Ishikawa (cell line): ENCODE data around the gene GALNT9.

Experiments used
- CEBPB ChIP-seq: IDR thresholded peaks from 2 replicates; pipeline ENCODE4 v1.6.1; 2012
- CREB1 ChIP-seq: IDR thresholded peaks from 2 replicates; pipeline ENCODE4 v1.6.1; 2012; ENCODE audit warnings: low read depth
- EGR1 ChIP-seq: IDR thresholded peaks from 2 replicates; pipeline ENCODE4 v1.6.1; 2012
- EP300 ChIP-seq: IDR thresholded peaks from 2 replicates; pipeline ENCODE4 v1.6.1; 2012; ENCODE audit warnings: borderline replicate concordance
- FOXM1 ChIP-seq: IDR thresholded peaks from 2 replicates; pipeline ENCODE4 v1.6.1; 2012; ENCODE audit warnings: low read depth, borderline replicate concordance
- NFIC ChIP-seq: IDR thresholded peaks from 2 replicates; pipeline ENCODE4 v1.6.1; 2012
- RAD21 ChIP-seq: IDR thresholded peaks from 2 replicates; pipeline ENCODE4 v1.6.1; 2012; ENCODE audit warnings: low read depth
- TAF1 ChIP-seq: IDR thresholded peaks from 2 replicates; pipeline ENCODE4 v1.6.1; 2012; ENCODE audit warnings: low read depth, mild to moderate bottlenecking
- TCF12 ChIP-seq: IDR thresholded peaks from 2 replicates; pipeline ENCODE4 v1.6.1; 2012; ENCODE audit warnings: low read depth
- TEAD4 ChIP-seq: IDR thresholded peaks from 2 replicates; pipeline ENCODE4 v1.6.1; 2012
- YY1 ChIP-seq: IDR thresholded peaks from 2 replicates; pipeline ENCODE4 v1.6.1; 2012; ENCODE audit warnings: low read depth
- ZBTB7A ChIP-seq: IDR thresholded peaks from 2 replicates; pipeline ENCODE4 v1.6.1; 2012; ENCODE audit warnings: low read depth
- TF ChIP-seq, protein P1 (sequence below): IDR thresholded peaks from 2 replicates; pipeline ENCODE4 v1.6.1; 2012
- TF ChIP-seq, protein P2 (sequence below): IDR thresholded peaks from 2 replicates; pipeline ENCODE4 v1.6.1; 2012
- TF ChIP-seq, protein P3 (sequence below): IDR thresholded peaks from 2 replicates; pipeline ENCODE4 v1.6.1; 2012; ENCODE audit warnings: low read depth, mild to moderate bottlenecking

Gene GALNT9

DNA sequence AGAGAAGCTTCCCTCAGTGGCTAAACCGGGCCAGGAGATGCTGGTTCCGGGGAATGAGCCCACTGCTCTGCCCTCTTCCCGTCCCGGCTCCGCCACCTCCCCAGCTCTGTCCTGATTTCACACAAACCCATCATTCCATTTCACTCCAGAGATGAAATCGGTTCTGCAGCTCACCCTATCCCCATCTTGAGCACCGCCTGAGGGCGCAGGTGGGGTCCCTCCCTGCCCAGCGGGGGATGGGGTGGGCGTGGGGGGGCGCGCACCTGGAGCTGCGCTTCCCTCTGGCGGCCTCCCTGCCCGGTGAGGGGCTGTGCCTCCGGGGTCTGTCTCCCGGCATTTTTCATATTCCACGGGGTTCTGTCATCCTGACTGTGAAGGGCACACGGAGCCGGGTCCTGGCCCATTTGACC, 140.5 kb downstream of the GALNT9 start:
- TF ChIP-seq CREB1 (no peak), TAF1 (no peak), YY1 (no peak), TEAD4 (no peak), ZBTB7A (no peak), EP300 (no peak), RAD21 (no peak)
- TF ChIP-seq, protein P1, sequence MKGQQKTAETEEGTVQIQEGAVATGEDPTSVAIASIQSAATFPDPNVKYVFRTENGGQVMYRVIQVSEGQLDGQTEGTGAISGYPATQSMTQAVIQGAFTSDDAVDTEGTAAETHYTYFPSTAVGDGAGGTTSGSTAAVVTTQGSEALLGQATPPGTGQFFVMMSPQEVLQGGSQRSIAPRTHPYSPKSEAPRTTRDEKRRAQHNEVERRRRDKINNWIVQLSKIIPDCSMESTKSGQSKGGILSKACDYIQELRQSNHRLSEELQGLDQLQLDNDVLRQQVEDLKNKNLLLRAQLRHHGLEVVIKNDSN, result no peak

DNA sequence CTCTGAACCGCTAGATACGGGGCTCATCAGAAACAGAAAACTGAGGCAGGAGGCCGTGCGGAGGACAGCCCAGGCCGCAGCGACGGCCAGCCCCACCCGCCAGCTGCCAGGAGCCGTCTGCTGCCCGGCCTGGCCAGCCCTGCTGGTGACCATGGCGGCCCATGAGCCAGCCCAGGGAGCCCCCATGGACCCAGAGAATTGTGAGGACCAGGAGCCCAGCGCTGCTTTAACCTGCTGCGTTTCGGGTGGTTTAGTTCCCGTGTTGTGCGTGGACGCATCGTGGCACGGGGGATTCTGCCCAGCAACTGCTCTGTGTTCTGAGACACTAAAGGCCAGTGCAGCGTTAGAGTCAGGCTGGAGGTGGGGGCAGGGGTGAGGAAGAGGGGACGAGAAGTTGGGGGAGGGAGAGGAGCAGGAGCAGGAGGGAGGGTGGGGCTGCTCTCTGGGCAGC, 140.9 kb downstream of the GALNT9 start:
- TF ChIP-seq FOXM1 (no peak), EP300 (no peak), NFIC (no peak), TCF12 (no peak), TEAD4 (no peak), EGR1 (no peak), RAD21 (no peak), CEBPB (no peak), ZBTB7A (no peak), TAF1 (no peak), CREB1 (no peak), YY1 (no peak)
- TF ChIP-seq, protein P1, result no peak
- TF ChIP-seq, protein P2, sequence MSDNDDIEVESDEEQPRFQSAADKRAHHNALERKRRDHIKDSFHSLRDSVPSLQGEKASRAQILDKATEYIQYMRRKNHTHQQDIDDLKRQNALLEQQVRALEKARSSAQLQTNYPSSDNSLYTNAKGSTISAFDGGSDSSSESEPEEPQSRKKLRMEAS, result no peak
- TF ChIP-seq, protein P3, sequence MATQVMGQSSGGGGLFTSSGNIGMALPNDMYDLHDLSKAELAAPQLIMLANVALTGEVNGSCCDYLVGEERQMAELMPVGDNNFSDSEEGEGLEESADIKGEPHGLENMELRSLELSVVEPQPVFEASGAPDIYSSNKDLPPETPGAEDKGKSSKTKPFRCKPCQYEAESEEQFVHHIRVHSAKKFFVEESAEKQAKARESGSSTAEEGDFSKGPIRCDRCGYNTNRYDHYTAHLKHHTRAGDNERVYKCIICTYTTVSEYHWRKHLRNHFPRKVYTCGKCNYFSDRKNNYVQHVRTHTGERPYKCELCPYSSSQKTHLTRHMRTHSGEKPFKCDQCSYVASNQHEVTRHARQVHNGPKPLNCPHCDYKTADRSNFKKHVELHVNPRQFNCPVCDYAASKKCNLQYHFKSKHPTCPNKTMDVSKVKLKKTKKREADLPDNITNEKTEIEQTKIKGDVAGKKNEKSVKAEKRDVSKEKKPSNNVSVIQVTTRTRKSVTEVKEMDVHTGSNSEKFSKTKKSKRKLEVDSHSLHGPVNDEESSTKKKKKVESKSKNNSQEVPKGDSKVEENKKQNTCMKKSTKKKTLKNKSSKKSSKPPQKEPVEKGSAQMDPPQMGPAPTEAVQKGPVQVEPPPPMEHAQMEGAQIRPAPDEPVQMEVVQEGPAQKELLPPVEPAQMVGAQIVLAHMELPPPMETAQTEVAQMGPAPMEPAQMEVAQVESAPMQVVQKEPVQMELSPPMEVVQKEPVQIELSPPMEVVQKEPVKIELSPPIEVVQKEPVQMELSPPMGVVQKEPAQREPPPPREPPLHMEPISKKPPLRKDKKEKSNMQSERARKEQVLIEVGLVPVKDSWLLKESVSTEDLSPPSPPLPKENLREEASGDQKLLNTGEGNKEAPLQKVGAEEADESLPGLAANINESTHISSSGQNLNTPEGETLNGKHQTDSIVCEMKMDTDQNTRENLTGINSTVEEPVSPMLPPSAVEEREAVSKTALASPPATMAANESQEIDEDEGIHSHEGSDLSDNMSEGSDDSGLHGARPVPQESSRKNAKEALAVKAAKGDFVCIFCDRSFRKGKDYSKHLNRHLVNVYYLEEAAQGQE, result no peak

DNA sequence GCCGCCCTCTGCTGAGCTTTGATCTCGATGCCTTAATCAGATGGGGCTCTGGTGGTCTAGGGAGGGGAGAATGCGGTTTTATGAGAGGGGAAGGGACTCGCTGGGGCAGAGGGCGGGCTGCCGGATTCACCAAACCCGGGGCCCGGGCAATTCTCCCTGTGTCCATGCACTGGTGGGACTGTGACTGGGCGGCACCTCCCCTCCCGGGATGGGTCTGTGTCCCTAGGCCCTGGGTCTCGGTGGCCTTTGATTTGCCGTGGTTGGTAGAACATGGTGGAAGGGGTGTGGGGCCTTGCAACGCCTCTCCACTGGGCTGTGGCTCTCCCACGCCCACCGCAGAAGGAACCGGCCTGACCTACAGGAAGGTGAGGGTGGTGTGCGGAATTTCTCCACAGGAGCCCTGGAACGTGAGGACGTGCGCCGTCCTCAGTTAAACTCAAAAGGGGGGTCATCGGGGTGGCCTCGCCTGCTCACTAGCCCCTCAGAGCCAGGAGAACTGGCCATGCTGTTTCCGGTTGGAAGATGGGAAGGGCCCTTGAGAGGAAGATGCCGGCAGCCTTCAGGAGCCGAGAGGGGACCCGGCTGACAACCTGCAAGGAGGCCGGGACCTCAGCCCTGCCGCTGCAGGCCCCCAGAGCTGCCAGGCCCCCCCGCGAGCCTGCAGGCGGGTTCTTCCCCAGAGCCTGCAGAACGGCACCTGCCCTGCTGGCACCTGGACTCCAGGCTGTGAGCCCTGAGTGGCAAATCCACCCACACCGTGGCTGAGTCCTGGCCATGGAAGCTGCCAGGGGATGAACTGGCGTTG, 141.5 kb downstream of the GALNT9 start:
- TF ChIP-seq CEBPB (no peak), TAF1 (no peak), CREB1 (no peak), YY1 (no peak), RAD21 (no peak), NFIC (no peak), EP300 (no peak), ZBTB7A (no peak), EGR1 (no peak), FOXM1 (no peak), TEAD4 (no peak), TCF12 (no peak)
- TF ChIP-seq, protein P1, result no peak
- TF ChIP-seq, protein P3, result no peak
- TF ChIP-seq, protein P2, result no peak

DNA sequence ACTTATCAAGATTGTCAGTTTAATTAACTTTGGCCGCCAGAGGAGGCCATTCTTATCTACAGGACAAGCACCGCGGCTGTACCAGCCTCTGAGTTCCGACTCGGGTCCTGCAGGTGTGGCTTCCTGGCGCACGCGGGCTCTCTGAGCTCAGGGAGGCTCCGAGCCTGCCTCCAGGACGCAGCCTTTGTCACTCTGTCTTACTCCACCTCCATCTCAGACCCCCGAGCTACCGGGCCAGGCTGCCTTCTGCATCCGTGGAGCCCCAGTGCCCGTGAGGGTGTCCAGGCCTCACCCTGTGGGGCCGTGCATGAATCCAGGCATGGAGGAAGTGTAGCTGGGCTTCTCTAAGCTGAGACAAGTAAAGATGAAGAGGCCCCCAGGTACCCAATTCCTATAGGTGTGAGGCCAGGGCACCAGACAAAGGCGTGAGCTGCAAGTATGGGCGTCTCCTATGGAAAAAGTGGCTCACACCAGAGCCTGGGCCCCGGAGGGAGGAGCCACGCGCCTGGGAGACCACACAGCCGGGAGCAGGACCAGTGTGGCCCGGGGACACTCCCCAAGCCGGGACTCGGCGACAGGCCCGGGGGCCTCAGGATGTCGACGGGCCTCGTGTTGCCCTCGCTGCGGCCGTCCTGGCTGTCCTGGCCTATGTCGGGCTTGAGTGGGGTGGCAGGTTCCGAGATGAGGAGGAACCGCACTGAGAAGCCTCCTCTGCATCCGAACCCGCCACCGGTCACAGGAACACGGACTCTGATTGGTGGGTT, 142.3 kb downstream of the GALNT9 start:
- no peak for TF ChIP-seq YY1
- TF ChIP-seq, protein P3, result no peak
- TF ChIP-seq CEBPB, result no peak
- TF ChIP-seq EGR1, result no peak
- no peak for TF ChIP-seq ZBTB7A
- TF ChIP-seq CREB1, result no peak
- TF ChIP-seq NFIC, result no peak
- TF ChIP-seq TCF12, result no peak
- TF ChIP-seq, protein P2, result no peak
- TF ChIP-seq, protein P1, result no peak
- no peak for TF ChIP-seq TEAD4
- TF ChIP-seq TAF1, result no peak
- TF ChIP-seq EP300, result no peak
- no peak for TF ChIP-seq FOXM1
